ENCODE results near the gene CHPF.

Gene CHPF

GRCh38 chr2:219491278-219491963 is 52.2 kb downstream of the CHPF start:
- Histone ChIP-seq H3K27me3 (ENCODE audit: control insufficient read depth, insufficient read depth, low read length) (no peaks in the 10 kb centered on the region), H3K9ac (no peak overlapping the region), H2AFZ (no peak overlapping the region), H3K27ac (no peak overlapping the region), H3K9me3 (ENCODE audit: control insufficient read depth, low read length) (no peaks in the 10 kb centered on the region), H3K36me3 (ENCODE audit: control insufficient read depth, insufficient read depth, low read length) (no peaks in the 10 kb centered on the region), H3K4me1 (peaks cover 4% of the 10 kb centered on the region), H3K79me2 (no peaks in the 10 kb centered on the region), H3K4me3 (ENCODE audit: low read depth, low read length) (no peak overlapping the region), H3K4me2 (ENCODE audit: low read length) (no peak overlapping the region)
- TF ChIP-seq CTCF (IDR thresholded peaks at IDR 0.05), result no peak

- no peak overlapping the region for H3K4me3 ChIP-seq (ENCODE audit: low read depth, low read length)
- no peak overlapping the region for H3K9ac ChIP-seq
- no peaks in the 10 kb centered on the region for H3K27me3 ChIP-seq (ENCODE audit: control insufficient read depth, insufficient read depth, low read length)
- H3K27ac ChIP-seq, result no peak overlapping the region
- TF ChIP-seq CTCF (IDR thresholded peaks at IDR 0.05), result no peak
- H3K36me3 ChIP-seq (ENCODE audit: control insufficient read depth, insufficient read depth, low read length), result no peaks in the 10 kb centered on the region
- H3K4me2 ChIP-seq (ENCODE audit: low read length), result no peak overlapping the region
- no peaks in the 10 kb centered on the region for H3K79me2 ChIP-seq
- no peak overlapping the region for H2AFZ ChIP-seq
- no peaks in the 10 kb centered on the region for H3K9me3 ChIP-seq (ENCODE audit: control insufficient read depth, low read length)
- H3K4me1 ChIP-seq, result peaks cover 7% of the 10 kb centered on the region
Observed at GRCh38 chr2:219490600-219491130, 52.9 kb downstream of the CHPF start.

GRCh38 chr2:219490186-219490585 is 53.4 kb downstream of the CHPF start:
- Histone ChIP-seq H3K9me3 (ENCODE audit: control insufficient read depth, low read length) (no peaks in the 10 kb centered on the region), H3K4me1 (peaks cover 7% of the 10 kb centered on the region), H2AFZ (no peak overlapping the region), H3K27me3 (ENCODE audit: control insufficient read depth, insufficient read depth, low read length) (no peaks in the 10 kb centered on the region), H3K27ac (no peak overlapping the region), H3K9ac (no peak overlapping the region), H3K79me2 (no peaks in the 10 kb centered on the region), H3K4me3 (ENCODE audit: low read depth, low read length) (no peak overlapping the region), H3K36me3 (ENCODE audit: control insufficient read depth, insufficient read depth, low read length) (no peaks in the 10 kb centered on the region), H3K4me2 (ENCODE audit: low read length) (no peak overlapping the region)
- no peak for TF ChIP-seq CTCF (IDR thresholded peaks at IDR 0.05)

GRCh38 chr2:219489315-219489714 is 54.3 kb downstream of the CHPF start:
- Histone ChIP-seq H2AFZ (no peak overlapping the region), H3K4me3 (ENCODE audit: low read depth, low read length) (no peak overlapping the region), H3K9ac (no peak overlapping the region), H3K36me3 (ENCODE audit: control insufficient read depth, insufficient read depth, low read length) (no peaks in the 10 kb centered on the region), H3K27me3 (ENCODE audit: control insufficient read depth, insufficient read depth, low read length) (no peaks in the 10 kb centered on the region), H3K4me1 (peaks cover 7% of the 10 kb centered on the region), H3K9me3 (ENCODE audit: control insufficient read depth, low read length) (no peaks in the 10 kb centered on the region), H3K27ac (no peak overlapping the region), H3K79me2 (no peaks in the 10 kb centered on the region), H3K4me2 (ENCODE audit: low read length) (no peak overlapping the region)
- no peak for TF ChIP-seq CTCF (IDR thresholded peaks at IDR 0.05)
